ENCODE results near the gene DKK3.

The DKK3 gene

DNA sequence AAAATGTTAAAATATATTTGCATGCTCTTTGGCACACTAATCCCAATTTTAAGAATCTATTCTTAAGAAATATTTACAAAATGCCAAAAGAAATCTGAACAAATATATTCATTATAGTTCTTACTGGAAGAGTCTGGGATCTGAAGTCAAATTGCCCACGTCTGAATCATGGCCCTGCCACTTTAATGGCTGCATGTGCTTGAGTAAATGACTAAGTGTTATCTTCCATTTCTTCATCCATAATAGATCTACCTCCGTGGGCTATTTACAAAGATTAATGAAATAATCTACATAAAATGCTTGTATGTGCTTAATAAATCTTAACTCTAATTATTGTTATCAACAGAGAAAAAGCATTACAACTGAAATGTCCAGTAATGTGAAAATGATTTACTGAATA, 24.5 kb upstream of the DKK3 start:
- intact Hi-C loops (cut with DNase I): no loop called here

DNA sequence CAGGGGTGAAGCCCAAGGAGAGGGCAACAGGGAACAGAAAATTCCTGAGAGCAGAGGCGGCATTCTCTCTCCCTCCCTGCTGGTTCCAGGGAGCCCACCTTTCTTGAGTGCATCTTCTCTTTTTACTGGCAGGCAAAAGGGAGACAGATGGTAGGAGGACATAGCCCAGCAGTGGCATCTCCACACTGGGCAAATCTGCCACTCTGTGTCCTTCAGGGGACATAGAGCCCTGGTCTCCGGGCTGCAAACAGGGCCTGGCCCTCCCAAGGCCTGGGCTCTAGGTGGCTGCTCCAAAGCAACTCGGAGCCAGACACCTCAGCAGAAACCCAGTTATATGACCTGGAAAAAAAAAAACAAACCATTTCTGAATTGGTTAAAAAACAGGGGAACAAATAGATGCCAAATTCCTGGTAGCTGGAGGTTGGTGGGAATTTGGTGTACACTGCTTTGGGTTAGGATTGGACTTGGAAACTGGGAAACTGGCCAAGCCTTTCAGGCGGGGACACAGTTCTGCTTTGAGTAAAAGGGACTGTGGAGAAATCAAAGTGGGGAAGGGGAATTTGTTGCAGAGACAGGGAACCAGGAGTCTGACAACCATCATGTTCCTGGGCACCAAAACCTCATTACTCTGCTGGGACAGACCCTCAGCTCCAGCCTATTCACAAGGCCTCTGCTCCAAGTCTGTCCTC, 23.6 kb upstream of the DKK3 start:
- intact Hi-C loops (cut with DNase I): no loop called here
- DNase-seq: no peak

More for the DNA sequence above, 24.5 kb upstream of the DKK3 start:
- no peak for DNase-seq

DNA sequence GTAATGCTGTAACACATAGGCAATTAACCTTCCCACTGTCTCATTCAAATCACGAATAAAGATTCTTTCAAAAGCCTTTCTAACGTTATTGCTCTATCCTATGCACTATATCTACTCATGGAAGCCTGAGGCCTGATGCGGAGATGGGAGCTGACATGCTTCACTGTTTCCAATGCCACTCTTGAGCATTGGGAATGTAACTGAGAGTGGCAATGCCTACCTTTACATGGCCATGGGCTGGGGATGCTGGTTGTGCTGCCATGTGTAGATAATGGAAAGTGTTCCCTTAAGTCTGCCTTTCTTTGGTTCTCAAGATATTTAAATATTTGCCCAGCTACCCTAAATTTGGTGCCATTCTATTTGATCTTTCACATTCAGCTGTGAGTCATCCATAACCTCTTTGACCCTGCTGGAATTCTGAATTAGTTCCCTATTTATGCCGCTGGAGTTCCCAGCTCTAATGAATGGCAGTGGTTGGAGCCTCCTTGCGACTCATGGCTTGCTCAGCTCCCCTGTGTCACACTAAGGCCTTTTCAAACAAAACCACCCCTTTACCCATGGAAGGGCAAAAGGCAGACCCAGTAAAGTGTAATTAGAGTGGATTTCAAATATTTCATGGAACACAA, 21.4 kb upstream of the DKK3 start:
- DNase-seq: no peak
- intact Hi-C loops (cut with DNase I): no loop called here

DNA sequence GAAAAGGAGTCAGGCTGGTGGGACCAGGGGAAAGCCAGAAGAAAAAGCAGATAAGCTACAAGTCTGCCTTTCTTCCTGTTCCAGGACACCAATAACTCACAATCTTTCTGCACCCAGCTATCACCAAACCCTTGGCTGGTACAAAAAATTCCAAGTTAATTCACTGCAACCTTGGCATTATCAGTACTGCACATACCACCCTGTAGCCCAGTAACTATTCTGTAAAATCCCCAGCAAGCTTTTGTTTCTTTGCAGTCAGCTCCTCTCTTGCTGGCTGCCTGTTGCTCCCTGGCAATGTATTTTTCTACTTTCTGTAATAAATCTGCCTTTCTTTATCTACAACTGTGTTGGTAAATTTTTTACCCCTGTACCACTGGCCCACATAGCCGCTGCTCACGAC, 20.7 kb upstream of the DKK3 start:
- intact Hi-C loops (cut with DNase I): no loop called here
- no peak for DNase-seq

DNA sequence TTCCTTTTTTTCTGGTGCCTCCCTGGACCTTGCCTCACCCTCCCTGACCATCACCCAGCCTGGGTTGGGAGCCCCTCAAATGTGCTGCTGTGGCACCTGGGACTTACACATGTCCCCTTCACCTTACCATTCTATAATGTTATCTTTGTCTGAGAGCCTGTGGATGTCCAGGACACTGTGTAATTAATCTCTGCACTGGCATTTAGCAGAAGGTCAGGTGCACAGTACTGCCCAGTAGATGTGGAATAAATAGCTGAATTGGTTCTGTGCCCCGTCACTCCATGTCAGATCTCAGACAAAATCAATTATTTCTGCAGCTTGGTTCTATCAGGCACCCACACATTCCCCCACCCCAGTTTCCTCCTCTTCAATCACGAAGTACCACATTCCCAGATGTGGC, 19.9 kb upstream of the DKK3 start:
- intact Hi-C loops (cut with DNase I): no loop called here
- DNase-seq: no peak

DNA sequence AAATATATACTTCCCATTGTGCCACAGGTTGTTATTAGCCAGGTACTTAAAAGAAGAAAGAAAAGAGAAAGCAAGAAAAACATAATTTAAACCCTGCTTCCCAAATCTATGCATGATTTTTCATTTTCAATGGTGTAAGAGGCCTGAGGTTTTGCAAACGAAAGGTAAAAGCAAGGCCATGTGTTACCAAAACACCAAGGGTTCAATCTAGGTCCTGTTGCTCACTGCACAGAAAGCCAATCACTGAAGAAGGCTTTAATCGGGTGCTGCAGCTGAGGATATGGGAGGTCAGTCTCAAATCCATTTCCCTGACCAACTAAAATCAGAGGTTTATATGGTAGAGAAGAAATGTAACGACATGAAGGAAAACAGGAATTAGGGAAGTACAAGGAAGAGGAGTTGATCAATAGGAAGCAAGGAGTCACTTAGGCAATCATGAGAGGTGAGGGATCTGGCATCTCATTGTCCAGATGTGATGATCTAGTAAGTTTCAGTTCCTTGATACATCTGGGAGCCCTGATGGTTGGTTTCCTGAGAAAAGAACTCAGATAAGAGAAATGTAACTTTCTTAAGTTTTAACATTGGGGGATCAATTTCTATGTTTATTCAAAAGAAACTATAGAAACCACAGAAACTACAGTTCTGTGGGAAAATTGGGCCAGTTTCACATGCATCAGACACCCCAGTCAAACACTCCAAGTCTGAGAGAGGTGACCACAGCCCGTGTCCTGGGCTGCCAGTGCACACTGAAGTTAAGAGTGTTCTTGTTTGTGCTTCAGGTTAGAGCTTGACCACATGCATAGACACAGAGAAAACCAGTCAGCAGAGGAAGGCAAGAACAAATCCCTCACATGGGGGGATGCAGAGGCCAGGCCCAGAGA, 18.1 kb upstream of the DKK3 start:
- intact Hi-C loops (cut with DNase I): no loop called here
- no peak for DNase-seq

DNA sequence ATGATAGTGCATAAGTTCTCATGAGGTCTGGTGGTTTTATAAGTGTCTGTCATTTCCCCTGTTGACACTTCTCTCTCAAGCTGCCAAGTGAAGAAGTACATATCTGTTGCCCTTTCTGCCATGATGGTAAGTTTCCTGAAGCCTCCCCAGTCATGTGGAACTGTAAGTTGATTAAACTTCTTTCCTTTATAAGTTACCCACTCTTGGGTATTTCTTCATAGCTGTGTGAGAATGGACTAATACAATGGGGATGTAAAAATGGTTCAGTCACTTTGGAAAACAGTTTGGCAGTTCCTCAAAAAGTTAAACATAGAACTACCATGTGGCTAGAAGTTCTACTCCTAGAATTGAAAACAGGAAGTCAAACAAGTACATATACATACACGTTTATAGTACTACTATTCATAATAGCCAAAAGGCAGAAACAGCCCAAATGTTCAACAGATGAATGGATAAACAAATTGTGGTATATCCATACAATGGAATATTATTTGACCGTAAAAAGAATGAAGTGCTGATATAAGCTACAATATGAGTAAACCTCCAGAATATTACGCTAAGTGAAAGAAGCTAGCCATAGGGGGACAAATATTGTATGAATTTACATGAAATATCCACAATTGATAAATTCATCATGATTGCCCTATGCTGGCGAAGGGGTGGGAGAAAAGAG, 16.0 kb upstream of the DKK3 start:
- intact Hi-C loops (cut with DNase I): no loop called here
- DNase-seq: no peak

DNA sequence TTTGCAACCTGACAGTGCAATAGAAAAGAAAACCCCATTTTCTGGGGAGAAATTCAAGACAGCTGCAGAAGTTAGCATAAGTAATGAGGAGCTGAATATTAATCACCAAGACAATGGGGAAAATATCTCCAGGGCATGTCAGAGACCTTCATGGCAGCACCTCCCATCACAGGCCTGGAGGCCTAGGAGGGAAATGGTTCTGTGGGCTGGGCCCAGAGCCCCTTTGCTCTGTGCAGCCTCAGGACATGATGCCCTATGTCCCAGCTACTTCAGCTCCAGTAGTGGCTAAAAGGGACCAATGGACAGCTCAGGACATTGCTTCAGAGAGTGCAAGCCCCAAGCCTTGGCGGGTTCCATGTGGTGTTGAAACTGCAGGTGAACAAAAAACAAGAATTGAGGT, 14.6 kb upstream of the DKK3 start:
- DNase-seq: no peak
- intact Hi-C loops (cut with DNase I): no loop called here

DNA sequence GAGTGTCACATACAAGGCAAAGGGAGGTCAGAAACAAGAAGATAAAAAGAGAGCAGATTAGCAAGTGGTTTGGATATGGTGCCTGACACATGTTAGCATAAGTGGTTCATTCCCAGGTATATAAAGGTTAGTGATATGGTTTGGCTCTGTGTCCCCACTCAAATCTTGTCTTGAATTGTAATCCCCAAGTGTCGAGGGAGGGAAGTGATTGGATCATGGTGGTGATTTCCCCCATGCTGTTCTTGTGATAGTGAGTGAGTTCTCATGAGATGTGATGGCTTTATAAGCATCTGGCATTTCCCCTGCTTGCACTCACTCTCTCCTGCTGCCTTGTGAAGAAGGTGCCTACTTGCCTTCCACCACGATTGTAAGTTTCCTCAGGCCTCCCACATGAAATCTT, 12.1 kb upstream of the DKK3 start:
- DNase-seq: no peak
- intact Hi-C loops (cut with DNase I): no loop called here

DNA sequence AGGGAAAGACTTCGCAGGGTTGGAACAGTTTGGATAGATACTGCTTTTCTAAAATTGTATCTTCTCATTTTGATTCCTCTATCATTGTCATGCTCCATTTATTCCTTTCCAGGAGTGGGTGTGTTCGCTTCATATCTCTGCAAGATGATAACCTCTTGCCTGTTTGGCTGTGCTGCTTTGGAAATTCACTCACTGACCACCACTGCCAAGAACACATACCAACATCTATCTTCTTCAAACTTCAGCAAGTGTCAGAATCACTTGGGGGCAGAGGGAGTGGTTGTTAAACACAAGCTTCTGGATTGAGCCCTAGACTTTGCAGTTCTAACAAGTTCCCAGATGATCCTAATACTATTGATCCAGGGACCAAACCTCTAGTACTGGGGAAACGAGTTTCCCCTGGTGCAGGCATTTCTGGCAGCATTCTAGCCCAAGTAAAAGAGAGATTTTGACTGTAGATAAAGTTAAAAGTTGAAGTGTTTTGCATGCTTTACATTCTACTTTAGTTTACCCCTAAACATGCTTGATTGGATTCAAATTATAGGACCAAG, 11.5 kb upstream of the DKK3 start:
- intact Hi-C loops (cut with DNase I): no loop called here
- no peak for DNase-seq

DNA sequence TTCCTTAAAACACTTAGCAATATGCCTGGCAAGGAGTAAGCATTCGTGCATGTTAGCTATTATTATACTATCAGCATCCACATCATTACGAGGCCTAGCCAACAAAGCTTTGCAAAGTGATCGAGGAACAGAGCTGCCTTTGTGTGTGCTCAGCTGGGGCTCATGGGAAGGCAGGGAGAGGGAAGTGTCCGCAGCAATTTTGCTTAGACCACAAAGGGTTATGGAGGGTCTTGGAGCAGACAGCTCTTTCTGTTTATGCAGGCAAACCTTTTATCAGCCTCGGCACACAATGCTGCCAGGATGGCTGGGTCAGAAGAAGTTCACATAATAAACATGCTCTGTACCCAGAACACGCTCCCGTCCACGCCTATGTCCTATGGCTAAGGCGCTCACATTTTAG, 10.9 kb upstream of the DKK3 start:
- DNase-seq: peak in 3 of 10 donors; percentile 32 to 88 (median 53)
- intact Hi-C loops (cut with DNase I): no loop called here

DNA sequence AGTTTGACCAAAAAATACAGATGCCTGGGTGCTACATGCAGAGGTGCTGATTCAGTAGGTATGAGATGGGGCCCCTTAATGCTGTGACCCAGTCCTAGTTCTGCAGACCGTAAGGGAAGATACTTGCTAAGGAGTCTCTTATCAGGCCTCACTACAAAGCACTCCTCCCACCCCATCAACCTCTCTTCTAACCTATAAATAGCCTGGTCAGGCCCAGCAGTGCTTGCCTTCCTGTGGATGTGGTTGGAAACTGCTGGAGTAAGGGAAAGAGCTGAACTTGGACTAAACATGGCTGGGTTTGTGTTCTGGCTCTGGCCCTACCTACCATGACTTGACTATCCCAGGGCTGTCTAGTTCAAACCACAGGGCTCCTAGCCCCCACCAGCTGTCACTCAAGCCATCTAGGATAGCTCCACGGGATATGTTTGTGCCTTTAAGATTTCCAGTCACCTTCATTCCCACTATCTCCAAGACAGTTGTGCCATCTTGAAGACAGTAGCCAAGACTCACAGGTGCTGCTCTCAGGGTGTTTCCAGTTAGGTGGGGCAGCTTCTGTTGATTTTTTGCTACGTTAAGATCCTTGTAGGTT, 9.5 kb upstream of the DKK3 start:
- intact Hi-C loops (cut with DNase I): no loop called here
- DNase-seq: no peak

DNA sequence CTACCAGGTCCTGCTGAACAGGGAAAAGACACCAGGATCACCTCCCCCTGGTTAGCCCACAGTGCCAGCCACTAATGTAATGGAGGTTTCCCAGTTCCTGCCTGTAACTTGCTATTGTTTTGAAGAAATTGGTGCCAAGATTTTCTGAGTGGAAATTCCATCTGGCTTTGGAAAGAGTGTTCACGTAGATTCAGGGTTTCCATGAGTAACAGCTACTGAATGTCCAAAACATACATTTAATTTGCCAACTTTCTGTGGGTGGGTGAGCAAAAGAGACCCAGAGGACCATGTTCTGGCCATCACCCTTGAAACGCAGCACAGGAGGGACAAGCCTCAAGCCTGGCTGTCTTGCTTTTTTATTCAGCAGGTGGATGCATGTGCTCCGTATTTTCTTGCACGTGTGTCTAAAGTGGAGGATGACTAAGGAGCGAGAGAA, 8.8 kb upstream of the DKK3 start:
- intact Hi-C loops (cut with DNase I): no loop called here
- DNase-seq: no peak

DNA sequence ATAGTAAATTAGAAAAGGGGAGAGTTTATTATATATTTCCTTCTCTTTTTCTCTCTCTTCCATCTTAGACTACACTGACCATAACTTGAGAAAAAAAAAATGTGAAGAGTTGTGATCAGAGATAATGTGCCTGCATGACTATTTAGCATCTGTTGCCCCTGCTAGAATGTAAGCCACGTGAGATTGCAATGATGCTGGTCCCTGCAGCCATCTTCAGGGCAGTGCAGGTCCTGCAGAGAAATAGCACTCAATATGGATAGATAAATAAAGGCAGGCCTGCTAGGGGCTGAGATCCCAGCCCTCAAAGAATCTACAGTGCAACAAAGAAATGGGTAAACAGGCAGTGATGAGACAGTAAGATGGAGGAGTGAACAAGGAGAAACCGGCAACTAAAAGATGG, 7.8 kb upstream of the DKK3 start:
- DNase-seq: no peak
- intact Hi-C loops (cut with DNase I): no loop called here

DNA sequence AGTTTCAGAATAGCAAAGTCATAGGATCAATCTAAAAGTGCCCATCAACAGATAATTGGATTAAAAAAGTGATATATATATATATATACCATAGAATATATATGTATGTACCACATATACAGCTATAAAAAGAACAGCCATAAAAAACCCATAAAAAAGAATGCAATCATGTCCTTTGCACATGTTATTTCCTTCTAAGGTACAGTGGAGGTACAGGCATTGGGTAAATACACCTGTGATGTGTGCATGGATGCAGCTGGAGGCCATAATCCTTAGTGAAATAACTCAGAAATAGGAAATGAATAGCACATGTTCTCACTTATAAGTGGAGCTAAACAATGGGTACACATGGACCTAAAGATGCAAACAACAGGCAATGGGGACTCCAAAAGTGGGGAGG, 7.1 kb upstream of the DKK3 start:
- intact Hi-C loops (cut with DNase I): no loop called here

DNA sequence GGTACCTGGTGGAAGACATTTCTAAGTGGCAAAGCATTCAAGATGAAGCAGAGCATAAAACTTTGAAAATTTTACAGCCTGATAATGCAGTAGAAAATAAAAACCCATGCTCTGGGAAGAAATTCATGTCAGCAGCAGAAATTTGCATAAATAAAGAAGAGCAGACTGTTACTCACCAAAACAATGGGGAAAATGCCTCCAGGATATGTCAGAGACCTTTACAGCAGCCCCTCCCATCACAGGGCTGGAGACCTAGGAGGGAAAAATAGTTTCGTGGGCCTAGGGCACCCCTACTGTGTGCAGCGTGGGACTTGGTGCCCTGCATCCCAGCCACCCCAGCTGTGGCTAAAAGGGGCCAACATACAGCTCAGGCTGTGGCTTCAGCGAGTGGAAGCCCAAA, 5.4 kb upstream of the DKK3 start:
- intact Hi-C loops (cut with DNase I): no loop called here
- DNase-seq: no peak

More for the DNA sequence above, 7.1 kb upstream of the DKK3 start:
- no peak for DNase-seq

DNA sequence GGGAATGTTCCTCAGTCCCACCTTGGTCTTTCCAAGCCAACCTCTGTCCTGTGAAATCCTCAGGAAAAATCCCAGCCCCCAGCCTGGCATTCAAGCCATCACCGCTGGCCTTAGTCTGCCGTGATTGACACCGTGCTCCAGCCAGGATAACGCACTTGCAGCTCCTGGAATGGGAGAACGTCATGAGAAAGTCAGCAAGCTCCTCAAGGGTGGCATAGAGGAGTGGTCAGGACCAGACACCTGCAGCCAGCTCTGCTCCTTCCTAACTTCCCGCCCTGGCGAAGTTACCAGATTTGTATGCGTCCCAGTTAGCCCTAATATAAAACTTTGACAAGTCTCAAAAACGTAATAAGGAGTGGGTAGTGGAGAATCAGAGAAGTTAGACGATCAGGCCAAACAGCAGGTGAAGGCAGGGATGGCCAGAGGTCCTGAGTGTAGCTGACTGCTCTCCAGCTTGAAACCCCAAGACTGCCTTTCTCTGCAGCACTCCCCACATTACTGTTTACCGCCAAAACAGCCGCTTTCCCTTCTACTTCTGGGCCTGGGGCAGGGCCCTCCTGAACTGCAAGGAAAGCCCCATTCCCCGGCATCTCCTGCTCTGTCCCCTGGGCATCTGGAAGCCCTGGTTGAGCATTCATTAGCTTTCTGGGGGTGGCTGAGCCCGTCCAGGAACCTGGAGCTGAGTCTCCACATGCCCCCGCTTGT, 1.3 kb upstream of the DKK3 start:
- intact Hi-C loops (cut with DNase I): no loop called here
- peak in 1 of 10 donors; percentile 21 for DNase-seq

DNA sequence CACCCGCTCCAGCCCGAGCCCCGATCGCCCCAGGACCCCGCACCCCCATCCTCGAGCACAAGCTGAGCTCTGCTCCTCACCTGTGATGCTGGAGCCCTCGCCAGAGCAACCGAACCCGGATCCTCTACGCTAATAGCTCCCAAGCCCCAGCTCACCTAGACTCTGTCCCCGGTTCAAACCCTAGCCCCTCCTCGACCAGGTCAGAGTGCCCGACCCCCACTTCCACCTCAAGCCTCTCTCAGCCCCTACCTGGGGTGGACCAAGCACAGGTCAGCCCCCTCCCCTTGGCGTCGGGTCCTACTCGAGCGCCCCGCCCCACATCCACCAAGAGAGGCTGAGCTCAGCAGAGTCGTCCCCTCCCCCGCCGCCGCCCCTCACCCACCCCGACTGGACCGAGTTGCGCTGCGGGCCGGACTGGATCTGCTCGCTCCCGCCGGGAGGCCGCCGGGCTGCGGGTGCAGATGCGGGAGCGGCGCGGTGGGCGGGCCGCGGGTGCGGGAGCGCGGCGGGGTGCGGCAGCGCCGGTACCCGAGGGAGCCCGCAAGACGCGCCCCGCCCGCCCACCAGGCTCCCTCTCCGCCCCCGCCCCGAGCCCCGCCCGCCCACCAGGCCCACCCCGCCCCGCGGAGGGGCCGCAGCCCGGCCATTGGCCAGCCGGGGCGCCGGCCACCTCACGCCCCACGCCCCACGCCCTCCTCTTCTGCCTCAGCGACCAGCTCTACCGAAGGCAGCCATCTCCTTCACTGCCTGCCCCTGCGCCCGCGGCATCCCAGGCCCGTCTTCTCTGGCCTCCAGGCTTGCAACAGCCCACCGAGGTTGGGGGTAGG, 577 bp upstream of the DKK3 start:
- DNase-seq: peak in 8 of 10 donors; percentile 38 to 90 (median 48)
- intact Hi-C loops (cut with DNase I): no loop called here

DNA sequence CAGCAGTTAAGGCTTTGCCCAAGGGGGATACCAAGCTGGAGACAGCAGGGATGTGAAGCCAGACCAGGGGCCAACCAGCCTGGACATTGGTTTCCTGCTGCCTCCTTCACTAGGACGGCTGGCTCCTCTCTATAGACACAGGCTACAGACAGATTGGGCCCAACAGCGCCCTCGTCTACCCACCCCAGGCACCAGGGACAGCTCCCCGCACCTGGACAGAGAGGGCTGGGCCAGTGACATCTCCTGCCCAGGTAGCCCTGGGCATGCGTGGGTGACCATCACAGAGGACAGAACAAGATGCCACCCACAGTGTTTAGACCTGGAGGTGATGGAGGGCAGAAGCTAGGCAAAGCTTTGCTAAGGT, 1.2 kb downstream of the DKK3 start:
- intact Hi-C loops (cut with DNase I): no loop called here
- DNase-seq: peak in 1 of 10 donors; percentile 84

Data from posterior cingulate gyrus (tissue), 11 donors.